GM18511 (cell line): ENCODE results near the gene HTR7.
"Not testable (repeated sequence)": the region's sequence is repeated elsewhere in the genome, so short reads cannot be mapped to it uniquely, and the experiment has no call there.

Source experiments
- ATAC-seq: cut with Tn5 transposase; IDR thresholded peaks from one replicate; pipeline ENCODE4 v1.9.1; 2021; ENCODE audit warnings: mild to moderate bottlenecking, moderate library complexity; ENCODE audit not compliant: unreplicated experiment

The HTR7 gene

DNA sequence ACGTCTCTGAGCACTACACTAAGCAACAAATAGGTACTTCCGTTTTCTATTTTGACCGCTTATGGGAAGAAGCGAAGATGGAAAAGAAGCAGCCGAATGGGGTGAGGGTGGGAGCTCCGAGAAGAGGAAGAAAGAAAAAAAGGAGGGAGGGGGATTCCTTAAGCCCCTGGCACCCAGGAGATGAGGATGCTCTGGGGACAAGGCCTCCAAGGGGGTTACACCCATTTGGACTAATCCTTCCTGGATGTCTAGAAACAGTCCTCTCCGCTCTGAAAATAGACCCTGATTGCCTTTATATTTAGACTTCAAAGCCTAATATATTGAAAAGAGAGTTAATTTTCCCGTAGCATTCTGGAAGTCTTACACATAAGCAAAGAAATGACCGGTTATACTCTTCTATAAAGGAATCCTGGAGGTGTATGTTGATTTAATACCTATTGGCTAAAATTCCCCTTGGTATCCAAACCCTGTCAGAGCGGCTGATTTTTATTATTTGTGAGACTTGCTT lies 676 bp upstream of the HTR7 start:
- ATAC-seq: no peak

DNA sequence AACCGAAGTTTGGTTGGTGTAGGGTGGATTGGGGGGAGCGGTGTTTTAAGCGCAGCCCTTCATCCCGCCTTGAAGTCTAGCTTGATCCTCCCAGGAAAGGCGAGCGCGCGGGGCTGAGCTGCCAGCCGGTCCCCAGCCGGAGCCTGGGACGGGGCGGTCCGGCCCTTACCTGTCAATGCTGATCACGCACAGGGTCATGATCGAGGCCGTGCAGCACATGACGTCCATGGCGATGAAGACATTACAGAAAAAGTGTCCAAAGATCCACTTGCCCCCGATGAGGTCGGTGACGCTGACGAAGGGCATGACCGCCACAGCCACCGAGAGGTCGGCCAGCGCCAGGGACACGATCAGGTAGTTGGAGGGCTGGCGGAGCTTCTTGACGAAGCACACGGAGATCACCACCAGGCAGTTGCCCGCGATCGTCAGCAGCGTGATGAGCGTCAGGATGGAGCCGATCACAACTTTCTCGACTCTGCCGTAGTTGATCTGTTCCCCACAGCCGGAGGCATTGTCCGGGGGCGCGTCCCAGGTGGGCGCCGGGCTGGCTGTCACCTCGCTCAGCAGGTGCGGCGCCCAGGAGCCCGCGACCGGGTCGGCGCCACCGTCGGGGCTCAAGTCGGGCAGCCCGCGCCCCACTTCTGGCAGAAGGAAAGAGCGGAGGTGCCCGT lies 740 bp downstream of the HTR7 start:
- ATAC-seq: peak; percentile 10

DNA sequence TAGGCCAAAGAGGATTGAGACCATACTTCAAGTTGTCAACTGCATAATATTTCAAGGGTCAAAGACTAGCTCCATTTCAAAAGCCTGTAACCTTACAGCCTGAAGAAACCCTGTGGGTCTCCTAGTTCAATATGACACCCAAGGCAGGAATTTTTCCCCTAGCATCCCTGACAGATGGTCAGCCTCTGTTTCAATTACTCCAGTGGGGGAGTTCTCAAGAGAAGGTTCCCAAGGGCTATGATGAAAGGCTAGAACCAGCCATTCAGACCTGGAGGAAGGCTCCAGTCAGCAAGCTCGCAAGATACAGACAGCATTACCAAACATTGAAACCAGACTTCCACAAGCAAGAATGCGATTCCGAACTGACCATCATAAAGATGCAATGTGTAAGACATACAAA lies 1.6 kb downstream of the HTR7 start:
- ATAC-seq: no peak

DNA sequence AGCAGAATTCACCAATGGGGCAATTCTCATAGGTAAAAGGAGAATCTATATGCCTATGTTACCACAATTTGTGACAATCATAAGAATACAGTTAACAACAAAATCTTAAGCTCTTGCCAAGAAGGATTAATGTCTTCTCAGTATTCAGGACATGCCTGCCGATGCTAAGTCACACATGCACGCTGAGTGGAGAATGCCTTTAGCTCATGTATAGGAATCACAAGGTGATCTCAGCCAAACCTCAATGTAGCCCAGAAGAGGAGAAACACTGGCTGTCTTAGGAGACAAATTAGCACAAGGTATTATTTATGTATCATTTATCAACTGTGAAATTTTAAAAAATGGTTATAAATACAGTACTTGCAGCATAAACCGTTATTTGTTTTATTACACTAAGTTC lies 2.7 kb downstream of the HTR7 start:
- ATAC-seq: no peak

DNA sequence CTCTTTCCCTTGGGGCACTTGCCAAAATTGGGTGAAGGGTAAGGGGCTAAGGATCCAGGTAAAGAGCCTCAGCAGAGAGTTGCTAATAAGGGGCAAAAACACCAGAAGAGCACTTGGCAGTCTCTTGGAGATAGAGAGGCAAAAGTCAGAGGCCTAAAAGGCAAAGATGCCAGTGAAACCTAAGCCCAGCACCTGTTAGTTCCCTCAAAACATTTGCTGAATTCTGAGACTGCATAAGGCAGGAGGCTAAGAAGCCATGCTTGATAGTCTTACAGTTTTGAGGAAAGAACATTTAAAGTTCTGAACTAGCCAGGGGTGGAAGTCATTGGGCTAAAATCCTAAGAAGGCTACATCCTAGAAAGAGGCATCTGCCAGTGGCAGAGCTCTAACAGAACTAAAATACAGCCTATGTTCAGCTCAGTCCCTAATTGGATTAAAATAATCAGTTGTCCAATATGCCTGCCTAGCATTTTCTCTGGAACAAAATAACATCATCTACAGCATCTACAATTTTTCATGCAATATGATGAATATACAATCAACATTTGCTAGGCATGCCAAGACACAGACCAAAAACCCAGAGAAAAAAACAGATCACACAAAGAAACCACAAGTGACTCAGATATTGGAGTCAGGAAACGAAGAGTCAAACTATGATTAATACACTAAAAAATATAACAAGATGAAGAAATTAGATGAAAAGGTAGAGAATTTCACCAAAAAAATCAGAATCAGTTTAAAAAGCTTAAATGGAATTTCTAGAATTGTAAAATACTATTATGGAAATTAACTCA lies 7.7 kb downstream of the HTR7 start:
- ATAC-seq: no peak

DNA sequence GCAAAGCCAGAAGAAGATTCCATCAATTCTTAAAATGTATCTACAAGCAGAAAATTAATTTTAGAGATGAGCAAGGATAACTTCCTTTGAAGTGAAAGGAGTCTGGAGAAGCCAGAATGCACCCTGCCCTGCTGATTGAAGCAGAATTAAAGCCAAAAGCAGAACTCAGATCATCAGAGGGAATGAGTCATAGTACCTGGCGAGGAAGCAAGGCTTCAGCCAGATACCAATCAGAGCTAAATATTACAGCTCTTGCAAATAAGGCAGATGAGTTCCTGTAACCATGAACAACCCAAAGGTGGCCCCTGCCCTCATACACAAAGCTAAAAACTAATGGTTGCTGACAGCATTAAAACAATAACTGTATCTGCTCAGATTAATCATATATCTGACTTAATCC lies 10.4 kb downstream of the HTR7 start:
- ATAC-seq: no peak

DNA sequence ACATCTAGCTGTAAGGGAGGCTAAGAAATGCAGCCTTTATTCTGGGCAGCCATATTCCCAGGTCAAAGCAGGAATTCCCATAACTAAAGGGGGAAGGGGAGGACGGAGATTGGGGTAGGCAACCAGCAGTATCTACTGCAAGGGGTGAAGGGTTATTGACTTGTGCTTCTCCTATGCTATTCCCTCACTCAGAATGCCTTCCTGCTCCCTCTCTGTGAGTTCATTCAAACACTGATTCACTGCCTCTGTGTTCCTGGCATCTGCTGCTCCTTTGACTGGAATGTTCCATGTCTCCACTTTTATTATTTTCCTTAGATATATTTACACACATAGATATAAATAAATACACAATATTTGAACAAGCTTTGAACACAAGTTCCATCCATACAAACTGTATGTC lies 11.1 kb downstream of the HTR7 start:
- ATAC-seq: no peak

DNA sequence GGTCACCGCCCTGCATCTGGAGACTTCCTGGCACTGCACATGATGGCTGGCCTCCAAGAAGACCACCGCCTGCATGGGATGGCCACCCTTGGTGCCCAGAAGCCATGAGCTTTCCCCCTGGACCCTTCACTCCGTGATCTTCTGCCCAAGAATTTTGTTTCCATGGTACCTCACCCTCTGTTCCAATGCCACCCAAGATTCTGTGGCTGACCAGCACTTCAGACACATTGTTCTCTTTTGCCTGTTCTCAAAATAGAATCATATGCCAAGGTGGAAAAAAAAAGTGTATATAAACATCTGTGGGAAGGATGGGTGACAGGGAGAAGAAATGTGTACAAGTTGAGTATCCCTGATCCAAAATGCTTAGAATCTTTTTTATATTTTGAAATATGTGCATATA lies 12.1 kb downstream of the HTR7 start:
- no peak for ATAC-seq

DNA sequence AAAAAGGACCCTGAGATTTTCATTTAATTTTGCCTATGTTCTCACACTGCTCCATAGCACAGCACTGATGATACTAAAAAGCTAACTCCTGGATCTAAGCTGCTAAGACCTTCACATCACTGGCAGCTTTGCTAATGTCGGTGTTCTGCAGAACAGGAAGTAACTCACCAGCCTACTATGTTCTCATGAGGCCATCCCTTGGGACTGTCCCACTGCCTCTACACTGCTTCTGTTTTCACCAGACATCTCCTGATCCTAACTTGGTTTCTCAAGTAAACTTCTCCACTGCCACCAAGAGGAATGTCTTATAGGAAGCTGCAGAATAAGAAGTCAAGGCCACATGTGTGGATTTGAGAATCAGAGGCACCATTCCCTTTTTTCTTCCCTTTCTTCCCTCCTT lies 15.1 kb downstream of the HTR7 start:
- ATAC-seq: no peak

DNA sequence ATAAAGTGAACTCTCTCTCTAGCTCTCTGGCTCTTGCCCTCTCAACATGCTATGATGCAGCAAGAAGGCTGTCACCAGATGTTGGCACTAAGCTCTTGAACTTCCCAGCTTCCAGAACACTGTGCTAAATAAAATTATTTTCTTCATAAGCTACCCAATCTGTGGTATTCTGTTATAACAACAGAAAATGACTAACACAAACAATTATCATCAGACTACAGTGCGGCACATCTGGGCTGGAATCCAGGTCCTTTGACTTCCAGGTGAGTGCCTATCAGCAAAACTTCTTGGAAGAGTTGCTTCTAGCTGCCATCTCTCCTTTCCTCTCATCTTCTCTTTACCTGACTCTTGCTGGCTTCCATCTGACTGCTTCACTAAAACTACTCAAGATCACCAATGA lies 20.4 kb downstream of the HTR7 start:
- no peak for ATAC-seq

DNA sequence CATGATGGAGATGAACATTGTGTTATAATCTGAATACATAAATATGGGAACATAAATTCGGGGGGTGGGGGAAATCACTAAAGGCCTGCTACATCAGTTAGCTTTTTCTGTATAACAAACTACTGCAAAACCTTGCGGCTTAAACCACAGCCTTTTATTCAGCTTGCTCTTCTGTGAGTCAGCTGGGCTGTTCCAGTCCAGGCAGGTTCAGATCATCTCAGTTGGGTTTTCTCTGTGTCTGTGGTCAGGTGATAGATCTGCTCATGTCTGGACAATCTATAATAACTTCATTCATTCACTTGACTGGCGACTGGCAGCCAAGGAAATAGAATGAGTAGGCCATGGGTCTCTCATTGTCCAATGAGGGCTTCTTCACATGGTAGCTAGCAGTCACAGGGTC lies 23.5 kb downstream of the HTR7 start:
- no peak for ATAC-seq

DNA sequence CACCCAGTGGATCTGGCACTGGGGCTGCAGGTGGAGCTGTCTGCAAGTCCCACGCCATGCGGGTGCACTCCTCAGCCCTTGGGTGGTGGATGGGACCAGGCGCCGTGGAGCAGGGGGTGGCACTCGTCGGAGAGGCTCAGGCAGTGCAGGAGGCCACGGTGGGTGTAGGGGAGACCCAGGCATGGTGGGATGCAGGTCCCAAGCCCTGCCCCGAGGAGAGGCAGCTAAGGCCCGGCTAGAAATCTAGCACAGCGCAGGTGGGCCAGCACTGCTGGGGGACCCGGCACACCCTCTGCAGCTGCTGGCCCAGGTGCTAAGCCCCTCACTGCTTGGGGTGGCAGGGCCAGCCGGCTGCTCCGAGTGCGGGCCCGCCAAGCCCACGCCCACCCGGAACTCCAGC lies 25.7 kb downstream of the HTR7 start:
- no peak for ATAC-seq

DNA sequence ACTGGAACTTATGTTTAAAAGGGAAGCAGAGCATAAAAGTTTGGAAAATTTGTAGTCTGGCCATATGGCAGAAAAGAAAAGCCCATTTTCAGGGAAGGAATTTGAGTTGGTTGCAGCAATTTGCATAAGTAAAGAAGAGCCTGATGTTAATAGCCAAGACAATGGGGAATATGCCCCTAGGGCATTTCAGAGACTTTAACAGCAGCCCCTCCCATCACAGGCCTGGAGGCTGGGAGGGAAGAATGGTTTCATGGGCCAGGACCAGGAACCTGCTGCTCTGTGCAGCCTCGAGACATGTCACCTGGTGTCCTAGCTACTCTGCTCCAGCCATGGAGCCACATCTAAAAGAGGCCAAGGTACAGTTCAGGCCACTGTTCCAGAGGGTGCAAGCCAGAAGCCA lies 35.3 kb downstream of the HTR7 start:
- ATAC-seq: no peak

DNA sequence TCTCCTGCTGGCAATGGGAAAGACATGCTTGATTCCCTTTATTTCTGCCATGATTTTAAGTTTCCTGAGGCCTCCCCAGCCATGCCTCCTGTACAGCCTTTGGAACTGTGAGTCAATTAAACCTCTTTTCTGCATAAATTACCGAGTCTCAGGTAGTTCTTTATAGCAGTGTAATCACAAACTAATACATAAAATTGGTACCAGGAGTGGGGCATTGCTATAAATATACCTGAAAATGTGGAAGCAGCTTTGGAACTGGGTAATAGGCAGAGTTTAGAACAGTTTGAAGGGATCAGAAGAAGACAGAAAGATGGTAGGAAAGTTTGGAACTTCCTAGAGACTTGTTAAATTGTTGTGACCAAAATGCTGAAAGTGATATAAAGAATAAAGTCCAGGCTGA lies 36.0 kb downstream of the HTR7 start:
- not testable (repeated sequence) for ATAC-seq

DNA sequence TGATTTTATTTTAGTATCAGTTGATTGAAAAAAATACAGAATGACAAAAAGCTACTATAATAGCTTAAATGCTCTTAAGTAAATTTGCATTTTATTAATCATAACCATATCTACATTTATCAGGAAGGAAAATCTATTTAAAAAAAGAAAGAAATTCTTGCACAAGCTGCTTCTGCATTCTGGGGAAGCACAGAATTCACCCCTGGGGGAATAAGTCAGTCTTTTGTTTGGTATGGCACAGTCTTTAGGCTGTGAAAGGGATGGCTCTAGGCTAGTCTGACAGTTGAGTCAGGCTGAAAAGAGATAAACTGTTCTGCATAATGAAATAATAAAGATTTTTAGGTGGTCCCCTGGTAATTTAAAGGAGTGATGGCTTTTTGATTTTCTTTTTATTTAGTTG lies 37.9 kb downstream of the HTR7 start:
- ATAC-seq: no peak

DNA sequence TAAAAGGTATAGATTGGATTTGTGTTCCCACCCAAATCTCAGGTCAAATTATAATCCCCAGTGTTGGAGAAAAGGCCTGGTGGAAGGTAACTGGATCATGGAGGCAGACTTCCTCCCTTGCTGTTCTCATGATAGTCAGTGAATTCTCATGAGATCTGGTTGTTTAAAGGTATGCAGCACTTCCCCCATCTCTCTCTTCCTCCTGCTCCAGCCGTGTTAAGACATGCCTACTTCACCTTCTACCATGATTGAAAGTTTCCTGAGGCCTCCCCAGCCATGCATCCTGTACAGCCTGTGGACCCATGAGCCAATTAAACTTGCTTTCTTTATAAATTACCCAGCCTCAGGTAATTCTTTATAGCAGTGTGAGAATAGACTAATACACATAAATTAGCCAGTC lies 39.1 kb downstream of the HTR7 start:
- ATAC-seq: no peak

DNA sequence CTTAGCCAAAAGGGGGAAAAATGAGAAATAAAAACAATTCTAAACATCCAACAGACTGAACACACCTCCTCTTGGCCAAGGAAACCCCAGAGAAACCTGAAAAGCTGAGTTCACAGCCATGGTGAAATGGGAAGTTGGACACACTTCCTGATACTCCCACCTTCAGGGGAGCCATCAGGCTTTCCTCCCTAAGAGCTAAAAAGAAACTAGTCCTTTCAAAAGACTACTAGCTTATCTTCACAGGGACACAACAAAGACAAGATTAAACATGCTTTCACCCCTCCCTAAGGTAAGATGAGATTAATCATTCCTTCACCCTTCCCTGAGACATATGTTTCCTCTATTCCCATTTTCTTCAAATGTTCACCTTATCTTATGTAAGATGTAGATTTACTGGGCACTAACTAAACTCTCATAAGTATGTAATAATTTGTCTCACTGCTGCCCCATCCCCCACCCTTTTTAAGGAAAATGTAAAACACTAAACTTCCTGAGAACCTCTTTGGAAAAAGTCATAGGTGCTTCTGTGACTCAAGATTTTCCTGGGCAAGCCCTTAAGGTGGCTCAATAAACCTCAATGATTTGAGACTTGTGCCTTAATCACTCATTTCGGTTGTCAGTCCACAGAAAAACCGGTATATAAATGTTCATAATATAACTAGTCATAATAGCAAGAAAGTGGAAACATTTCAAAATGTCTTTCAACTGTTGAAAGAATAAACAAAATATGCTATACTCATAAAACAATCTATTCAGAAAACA lies 40.5 kb downstream of the HTR7 start:
- ATAC-seq: no peak

DNA sequence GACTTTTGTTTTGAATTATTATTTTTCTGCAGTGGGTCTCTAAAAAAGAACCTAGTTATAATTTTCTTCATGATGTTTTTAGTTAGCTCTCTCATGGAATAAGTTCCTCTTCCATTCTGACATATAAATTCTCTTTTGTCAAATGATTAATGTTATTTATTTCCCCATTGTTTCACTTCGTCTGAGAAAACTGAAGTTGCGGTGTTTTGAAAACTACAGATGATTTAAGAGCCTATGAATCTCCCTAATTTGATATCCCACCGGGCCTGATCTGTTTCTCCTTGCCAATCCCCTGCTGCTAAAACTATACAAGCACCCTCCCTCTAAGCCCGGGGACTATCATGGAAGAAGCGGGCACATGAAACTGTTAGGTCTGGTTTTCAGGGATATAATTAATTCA lies 41.4 kb downstream of the HTR7 start:
- no peak for ATAC-seq

DNA sequence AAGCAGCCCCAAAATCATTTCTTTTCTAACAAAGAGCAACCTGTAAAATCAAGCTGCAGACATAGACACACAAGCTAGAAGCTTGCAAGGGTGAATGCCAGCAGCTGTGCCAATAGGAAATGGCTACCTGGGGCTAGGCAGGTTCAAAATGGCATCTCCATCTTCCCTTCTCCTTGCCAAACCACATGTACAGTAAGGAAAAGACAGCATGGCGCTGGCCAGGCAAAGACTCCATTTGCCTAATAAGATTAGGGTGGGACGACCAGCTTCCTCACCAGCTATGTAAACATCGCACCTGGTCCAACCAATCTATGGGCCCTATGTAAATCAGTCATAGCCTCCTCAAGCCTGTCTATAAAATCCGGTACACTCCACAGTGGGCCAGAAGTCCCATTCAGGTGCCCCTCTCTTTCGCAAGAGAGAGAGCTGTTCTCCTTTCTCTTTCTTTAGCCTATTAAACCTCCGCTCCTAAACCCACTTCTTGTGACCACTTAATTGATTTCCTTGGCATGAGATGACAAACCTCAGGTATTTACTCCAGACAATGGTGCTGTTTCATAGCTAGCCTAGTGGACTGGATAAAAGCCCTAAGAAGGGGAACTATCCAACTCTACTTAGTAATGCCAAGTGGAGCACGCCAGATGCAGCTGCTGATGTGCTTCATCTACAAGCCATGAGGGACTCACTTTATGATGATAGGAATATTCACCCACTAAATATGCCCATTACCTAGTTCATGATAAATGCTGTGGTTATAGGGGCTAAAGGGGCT lies 44.1 kb downstream of the HTR7 start:
- no peak for ATAC-seq

DNA sequence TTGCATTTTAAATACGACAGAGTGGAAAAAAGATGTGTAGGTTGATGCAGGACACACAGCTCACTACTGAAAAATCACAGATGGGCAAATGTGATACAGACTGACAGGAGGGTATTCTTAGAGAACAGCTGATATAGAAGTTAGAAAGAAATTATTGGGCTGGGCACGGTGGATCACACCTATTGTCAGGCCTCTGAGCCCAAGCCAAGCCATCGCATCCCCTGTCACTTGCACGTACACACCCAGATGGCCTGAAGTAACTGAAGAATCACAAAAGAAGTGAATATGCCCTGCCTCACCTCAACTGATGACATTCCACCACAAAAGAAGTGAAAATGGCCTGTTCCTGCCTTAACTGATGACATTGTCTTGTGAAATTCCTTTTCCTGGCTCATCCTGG lies 50.7 kb downstream of the HTR7 start:
- ATAC-seq: not testable (repeated sequence)

DNA sequence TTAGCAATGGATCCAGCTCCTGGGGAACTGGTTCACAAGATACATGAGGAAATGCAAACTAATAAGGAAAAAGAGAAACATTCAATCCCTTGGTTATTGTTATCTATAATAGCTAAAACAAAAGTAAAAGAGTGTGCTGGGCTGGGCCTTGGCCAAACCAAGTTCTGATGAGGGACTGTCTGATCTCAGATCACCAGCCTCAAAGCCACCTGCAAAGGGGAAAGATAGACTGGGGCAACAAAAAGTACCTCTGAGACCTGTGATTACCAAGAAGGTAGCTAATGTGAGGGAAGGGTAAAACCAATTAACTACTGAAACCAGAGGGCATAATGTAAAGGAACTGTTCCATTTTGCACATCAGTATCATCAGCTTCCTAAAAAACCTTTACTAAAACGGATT lies 51.2 kb downstream of the HTR7 start:
- ATAC-seq: no peak
